HL-60 (cell line): Measurements from ENCODE around the gene NARF.

Experiments used
- DNase-seq, 2 experiments: peaks; one replicate each; pipeline ENCODE4 v3.0.0-alpha.2; 2010 to 2020; ENCODE audit warnings: low read depth in 1 of 2, low spot score in 1 of 2
- H3K27ac ChIP-seq: fragments of 250-450 bp; sonication (Bioruptor Pico); replicated peaks from 2 replicates; pipeline ENCODE4 v1.5.1; 2020; ENCODE audit warnings: mild to moderate bottlenecking, moderate library complexity
- H3K27me3 ChIP-seq: fragments of 250-450 bp; sonication (Bioruptor Pico); 2 replicates; pipeline ENCODE4 v1.5.1; 2021; ENCODE audit warnings: mild to moderate bottlenecking, moderate library complexity; ENCODE audit not compliant: insufficient read depth, poor library complexity, severe bottlenecking
- H3K4me3 ChIP-seq: replicated peaks from 2 replicates; pipeline ENCODE4 v1.5.1; 2011; ENCODE audit warnings: mild to moderate bottlenecking, control low read depth, low read length; ENCODE audit not compliant: insufficient read depth
- GABPA ChIP-seq: IDR thresholded peaks from 2 replicates; pipeline ENCODE4 v1.6.1; 2012; ENCODE audit warnings: low read depth
- POLR2AphosphoS5 ChIP-seq: IDR thresholded peaks from 2 replicates; pipeline ENCODE4 v1.6.1; 2012; ENCODE audit warnings: low read depth
- SPI1 ChIP-seq: IDR thresholded peaks from 2 replicates; pipeline ENCODE4 v1.6.1; 2012; ENCODE audit warnings: low read depth, mild to moderate bottlenecking, borderline replicate concordance
- TF ChIP-seq, protein P1 (sequence below): IDR thresholded peaks from one replicate; pipeline ENCODE4 v1.5.1; 2011; ENCODE audit warnings: low read length, control low read depth, inconsistent platforms; ENCODE audit not compliant: insufficient read depth
- TF ChIP-seq, protein P2 (sequence below): IDR thresholded peaks from 2 replicates; pipeline ENCODE4 v1.6.1; 2012; ENCODE audit warnings: low read depth; ENCODE audit not compliant: insufficient replicate concordance

NARF gene

DNA sequence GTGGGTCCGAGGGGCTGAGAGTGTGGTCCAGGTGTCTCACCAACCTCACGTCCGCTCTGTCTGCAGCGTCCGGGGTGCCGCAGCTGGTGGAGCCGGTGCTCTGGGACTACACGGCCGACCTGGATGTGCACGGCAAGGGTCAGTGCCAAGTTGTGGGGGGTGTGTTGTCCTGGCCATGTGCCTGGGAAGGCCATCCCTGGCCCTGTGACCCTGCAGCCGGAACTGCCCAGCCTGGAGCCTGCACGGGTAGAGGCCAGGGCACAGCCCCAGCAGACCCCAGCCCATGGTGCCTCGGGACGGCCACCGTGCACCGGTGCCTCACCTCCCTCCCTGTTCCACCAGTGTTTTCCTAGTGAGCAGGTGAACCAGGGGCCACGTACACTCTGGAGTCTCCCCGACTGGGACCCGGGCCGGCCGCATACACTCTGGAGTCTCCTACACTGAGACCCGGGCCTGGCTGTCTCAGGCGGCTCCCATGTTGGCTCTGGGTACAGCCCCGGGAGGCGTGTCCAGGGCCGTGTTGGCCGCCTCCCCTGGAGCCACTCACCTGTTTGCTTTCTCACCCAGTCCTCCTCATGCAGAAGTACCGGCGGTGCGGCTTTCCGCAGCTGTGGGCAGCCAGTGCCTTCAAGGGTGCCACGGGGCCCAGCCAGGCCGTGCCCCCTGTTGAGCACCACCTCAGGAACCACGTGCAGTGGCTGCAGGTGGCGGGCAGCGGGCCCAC lies 21.8 kb upstream of the NARF start:
- H3K27me3 ChIP-seq: no peaks in the 10 kb centered on the region
- DNase-seq: no peak
- no peak overlapping the region for H3K27ac ChIP-seq
- TF ChIP-seq, protein P1, sequence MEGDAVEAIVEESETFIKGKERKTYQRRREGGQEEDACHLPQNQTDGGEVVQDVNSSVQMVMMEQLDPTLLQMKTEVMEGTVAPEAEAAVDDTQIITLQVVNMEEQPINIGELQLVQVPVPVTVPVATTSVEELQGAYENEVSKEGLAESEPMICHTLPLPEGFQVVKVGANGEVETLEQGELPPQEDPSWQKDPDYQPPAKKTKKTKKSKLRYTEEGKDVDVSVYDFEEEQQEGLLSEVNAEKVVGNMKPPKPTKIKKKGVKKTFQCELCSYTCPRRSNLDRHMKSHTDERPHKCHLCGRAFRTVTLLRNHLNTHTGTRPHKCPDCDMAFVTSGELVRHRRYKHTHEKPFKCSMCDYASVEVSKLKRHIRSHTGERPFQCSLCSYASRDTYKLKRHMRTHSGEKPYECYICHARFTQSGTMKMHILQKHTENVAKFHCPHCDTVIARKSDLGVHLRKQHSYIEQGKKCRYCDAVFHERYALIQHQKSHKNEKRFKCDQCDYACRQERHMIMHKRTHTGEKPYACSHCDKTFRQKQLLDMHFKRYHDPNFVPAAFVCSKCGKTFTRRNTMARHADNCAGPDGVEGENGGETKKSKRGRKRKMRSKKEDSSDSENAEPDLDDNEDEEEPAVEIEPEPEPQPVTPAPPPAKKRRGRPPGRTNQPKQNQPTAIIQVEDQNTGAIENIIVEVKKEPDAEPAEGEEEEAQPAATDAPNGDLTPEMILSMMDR: no peak
- TF ChIP-seq GABPA: no peak
- no peak overlapping the region for H3K4me3 ChIP-seq

DNA sequence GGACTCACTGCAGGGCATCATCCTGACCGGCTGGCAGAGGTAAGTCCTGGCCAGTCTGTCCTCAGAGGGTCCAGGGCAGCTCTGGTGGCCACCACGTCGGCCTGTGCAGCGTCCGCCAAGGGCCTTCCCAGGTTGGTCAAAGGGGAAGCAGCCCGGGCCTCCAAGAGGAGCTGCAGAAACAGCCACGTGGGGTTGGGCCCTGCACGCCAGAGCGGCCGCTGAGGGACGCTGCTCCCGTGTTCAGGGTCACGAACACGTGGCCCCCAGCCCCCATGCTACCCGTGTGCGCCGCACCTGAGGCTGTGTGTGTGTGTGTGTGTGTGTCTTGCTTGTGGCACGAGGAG lies 21.2 kb upstream of the NARF start:
- Histone ChIP-seq H3K27me3 (no peaks in the 10 kb centered on the region), H3K4me3 (no peak overlapping the region), H3K27ac (no peak overlapping the region)
- DNase-seq: no peak
- TF ChIP-seq POLR2AphosphoS5 (no peak), SPI1 (no peak), GABPA (no peak)
- TF ChIP-seq, protein P2, sequence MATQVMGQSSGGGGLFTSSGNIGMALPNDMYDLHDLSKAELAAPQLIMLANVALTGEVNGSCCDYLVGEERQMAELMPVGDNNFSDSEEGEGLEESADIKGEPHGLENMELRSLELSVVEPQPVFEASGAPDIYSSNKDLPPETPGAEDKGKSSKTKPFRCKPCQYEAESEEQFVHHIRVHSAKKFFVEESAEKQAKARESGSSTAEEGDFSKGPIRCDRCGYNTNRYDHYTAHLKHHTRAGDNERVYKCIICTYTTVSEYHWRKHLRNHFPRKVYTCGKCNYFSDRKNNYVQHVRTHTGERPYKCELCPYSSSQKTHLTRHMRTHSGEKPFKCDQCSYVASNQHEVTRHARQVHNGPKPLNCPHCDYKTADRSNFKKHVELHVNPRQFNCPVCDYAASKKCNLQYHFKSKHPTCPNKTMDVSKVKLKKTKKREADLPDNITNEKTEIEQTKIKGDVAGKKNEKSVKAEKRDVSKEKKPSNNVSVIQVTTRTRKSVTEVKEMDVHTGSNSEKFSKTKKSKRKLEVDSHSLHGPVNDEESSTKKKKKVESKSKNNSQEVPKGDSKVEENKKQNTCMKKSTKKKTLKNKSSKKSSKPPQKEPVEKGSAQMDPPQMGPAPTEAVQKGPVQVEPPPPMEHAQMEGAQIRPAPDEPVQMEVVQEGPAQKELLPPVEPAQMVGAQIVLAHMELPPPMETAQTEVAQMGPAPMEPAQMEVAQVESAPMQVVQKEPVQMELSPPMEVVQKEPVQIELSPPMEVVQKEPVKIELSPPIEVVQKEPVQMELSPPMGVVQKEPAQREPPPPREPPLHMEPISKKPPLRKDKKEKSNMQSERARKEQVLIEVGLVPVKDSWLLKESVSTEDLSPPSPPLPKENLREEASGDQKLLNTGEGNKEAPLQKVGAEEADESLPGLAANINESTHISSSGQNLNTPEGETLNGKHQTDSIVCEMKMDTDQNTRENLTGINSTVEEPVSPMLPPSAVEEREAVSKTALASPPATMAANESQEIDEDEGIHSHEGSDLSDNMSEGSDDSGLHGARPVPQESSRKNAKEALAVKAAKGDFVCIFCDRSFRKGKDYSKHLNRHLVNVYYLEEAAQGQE: no peak

DNA sequence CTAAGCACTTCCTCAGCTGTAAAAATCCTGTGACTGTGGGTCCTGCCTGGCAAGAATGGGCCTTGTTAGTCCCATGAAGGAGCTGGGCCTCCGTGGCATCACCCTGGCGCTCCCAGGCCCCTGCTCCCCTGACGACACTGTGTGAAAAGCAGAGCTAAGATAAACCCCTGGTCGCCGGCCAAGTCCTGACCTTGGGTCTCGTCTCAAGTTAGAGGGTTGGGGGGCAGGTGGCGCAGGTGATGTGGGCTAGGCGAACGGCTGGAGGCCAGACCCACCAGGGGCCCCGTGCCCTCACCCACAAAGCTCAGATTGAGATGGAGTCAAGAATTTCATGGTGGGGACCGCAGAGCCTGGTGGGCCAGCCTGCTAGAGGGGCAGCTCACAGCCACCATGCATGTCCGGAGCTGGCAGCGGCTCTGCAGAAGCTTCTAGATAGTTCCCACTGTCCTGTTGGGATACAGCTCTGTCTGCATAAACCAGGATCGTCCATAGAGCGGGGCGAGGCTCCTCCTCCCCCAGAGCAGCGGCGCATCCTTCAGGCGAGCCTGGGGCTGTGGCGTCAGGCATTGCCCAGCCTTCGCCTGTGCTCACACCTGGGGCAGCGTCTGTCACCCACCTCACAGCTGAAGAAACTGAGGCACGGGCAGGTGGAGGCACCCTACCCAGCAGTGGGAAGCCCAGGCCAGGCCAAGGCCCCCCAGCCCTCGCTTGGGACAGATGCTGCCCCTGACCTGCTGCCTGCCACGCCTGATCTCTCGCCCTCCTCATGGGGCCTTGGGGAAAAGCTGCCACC lies 19.9 kb upstream of the NARF start:
- no peak for DNase-seq
- Histone ChIP-seq H3K27me3 (no peaks in the 10 kb centered on the region), H3K27ac (no peak overlapping the region), H3K4me3 (no peak overlapping the region)
- TF ChIP-seq SPI1 (no peak), GABPA (no peak), POLR2AphosphoS5 (no peak)
- TF ChIP-seq, protein P2: no peak
- TF ChIP-seq, protein P1: no peak

DNA sequence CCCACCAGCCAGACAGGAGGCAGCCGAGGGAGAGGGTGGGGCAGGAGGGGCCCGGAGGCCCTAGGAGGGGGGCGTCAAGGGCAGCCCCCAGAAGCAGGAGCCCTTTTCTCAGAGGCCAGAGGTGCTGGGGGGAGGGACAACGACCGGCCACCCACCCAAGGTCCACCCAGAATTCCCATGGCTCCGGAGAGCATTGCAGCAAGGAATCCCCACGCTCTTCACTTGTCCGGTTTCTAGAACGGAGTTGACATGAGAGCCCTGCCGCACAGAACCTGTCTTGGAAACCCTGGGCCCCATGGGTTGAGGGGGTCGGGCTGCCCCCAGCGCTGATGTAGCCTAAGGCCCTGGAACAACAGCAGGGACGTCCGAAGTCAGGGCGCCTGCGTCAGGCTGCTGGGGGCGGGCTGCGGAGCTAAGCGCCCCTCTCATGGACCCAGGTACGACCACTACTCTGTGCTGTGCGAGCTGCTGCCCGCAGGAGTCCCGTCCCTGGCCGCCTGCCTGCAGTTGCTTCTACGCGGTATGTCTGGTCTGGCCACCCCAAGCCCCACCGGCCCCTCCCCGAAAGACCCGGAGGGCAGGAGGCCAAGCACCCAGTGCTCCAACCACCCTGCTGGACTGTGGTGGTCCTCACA lies 19.2 kb upstream of the NARF start:
- TF ChIP-seq, protein P2: no peak
- TF ChIP-seq GABPA: no peak
- no peak for TF ChIP-seq SPI1
- TF ChIP-seq POLR2AphosphoS5: no peak
- TF ChIP-seq, protein P1: no peak
- no peak overlapping the region for H3K4me3 ChIP-seq
- no peak overlapping the region for H3K27ac ChIP-seq
- no peak for DNase-seq
- H3K27me3 ChIP-seq: no peaks in the 10 kb centered on the region
